Activated naive CD4-positive, alpha-beta T cell (primary cell): Measurements from ENCODE around the gene ROR1.

Experiments used
- DNase-seq, 4 experiments: peaks; one replicate each; lab custom pipeline; 2025; lab: John Stamatoyannopoulos, UW

ROR1 gene

GRCh38 chr1:64139877-64140276 is 366.1 kb downstream of the ROR1 start:
- DNase-seq = no peak

- no peak for DNase-seq
These were observed 366.8 kb downstream of the ROR1 start for GRCh38 chr1:64140596-64140995.

GRCh38 chr1:64147045-64147724 is 373.4 kb downstream of the ROR1 start:
- DNase-seq = no peak

- DNase-seq = no peak
These were observed 373.9 kb downstream of the ROR1 start for GRCh38 chr1:64147759-64148158.

- DNase-seq = no peak
These were observed 376.4 kb downstream of the ROR1 start for GRCh38 chr1:64150266-64150665.

GRCh38 chr1:64150729-64151230 is 377.0 kb downstream of the ROR1 start:
- DNase-seq = no peak

GRCh38 chr1:64155278-64155677 is 381.5 kb downstream of the ROR1 start:
- DNase-seq = no peak

GRCh38 chr1:64161357-64161941 is 387.6 kb downstream of the ROR1 start:
- no peak for DNase-seq

GRCh38 chr1:64162151-64162550 is 388.3 kb downstream of the ROR1 start:
- no peak for DNase-seq

GRCh38 chr1:64162804-64163203 is 389.0 kb downstream of the ROR1 start:
- DNase-seq = no peak

- no peak for DNase-seq
These were observed 389.6 kb downstream of the ROR1 start for GRCh38 chr1:64163431-64163830.

- DNase-seq = no peak
These were observed 390.2 kb downstream of the ROR1 start for GRCh38 chr1:64163970-64164369.

GRCh38 chr1:64166629-64167028 is 392.8 kb downstream of the ROR1 start:
- no peak for DNase-seq

GRCh38 chr1:64167176-64167575 is 393.4 kb downstream of the ROR1 start:
- no peak for DNase-seq

- DNase-seq = no peak
These were observed 397.4 kb downstream of the ROR1 start for GRCh38 chr1:64171246-64171645.

- DNase-seq = no peak
These were observed 398.0 kb downstream of the ROR1 start for GRCh38 chr1:64171797-64172281.

- no peak for DNase-seq
These were observed 398.7 kb downstream of the ROR1 start for GRCh38 chr1:64172458-64172983.

GRCh38 chr1:64173336-64173940 is 399.6 kb downstream of the ROR1 start:
- no peak for DNase-seq

GRCh38 chr1:64175639-64176038 is 401.8 kb downstream of the ROR1 start:
- no peak for DNase-seq

- no peak for DNase-seq
These were observed 402.8 kb downstream of the ROR1 start for GRCh38 chr1:64176659-64177058.

GRCh38 chr1:64179588-64179987 is 405.8 kb downstream of the ROR1 start:
- DNase-seq = no peak

- DNase-seq = no peak
These were observed 408.4 kb downstream of the ROR1 start for GRCh38 chr1:64182207-64182606.

GRCh38 chr1:64183395-64184002 is 409.7 kb downstream of the ROR1 start:
- DNase-seq = no peak
